T-helper 1 cell (primary cell): ENCODE measurements around the gene AK1.
A peak's percentile ranks its signal among the peaks of the same experiment; 100 is the strongest.

ENCODE experiments used
- DNase-seq, 5 donors: peaks; one replicate each; pipeline ENCODE4 v3.0.0-alpha.2; 2012 to 2020

AK1 gene

DNA sequence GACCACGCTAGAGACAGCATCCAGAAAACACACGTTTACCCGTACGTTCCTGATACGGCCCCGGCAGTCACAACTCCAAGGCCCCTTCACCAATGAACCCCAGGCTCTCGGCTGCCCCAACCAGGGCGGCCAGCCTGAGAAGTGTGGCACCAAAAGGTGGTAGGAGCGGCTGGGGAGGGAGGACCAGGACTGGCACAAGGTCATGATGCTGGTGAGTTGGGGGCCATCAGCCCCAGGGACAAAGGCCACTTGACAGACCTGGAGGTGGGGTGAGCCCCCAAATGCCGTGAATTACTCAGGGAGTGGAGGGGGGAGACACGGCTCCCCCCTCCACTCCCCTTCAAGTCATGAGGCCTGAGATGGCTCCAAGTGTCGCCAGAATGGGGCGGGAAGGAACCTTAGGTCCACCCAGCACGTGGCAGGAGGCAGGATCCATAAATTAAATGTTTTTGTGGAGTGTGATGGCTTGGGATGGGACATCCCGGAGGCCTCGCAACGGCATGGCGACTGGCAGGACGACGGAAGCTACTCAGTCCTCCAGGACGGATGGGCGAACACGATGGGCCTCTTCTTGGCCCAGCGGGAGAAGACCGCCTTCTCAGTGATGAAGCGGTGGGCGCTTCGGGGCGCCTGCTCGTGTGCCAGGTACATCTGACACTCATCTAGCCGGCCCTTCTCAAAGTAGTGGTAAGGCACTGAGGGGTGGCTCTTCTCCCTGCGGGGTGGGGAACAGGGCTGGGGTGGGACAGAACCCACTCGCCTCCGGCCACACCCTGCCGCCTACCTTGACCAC lies 30.6 kb upstream of the AK1 start:
- DNase-seq: no peak

DNA sequence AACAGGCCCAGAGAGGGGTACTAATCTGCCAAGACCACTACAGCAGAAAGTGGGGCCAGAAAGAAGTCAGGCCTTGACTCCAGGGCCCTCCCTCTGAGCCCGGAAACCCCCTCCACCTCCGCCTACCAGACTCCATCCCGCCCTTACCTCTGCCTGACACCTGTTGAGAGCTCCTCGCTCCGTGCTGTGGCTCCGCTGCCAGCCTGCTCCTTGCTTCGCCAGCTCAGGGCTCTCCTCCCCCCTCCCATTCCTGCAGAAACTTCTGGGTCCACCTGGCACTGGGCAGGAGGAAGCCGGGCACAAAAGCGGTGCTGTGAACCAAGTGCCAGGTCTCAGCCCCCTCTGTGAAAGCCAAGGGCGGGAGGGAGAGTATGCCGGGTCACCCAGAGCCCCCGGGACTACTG lies 28.3 kb upstream of the AK1 start:
- peak; percentile 54 to 77 (median 67) for DNase-seq

DNA sequence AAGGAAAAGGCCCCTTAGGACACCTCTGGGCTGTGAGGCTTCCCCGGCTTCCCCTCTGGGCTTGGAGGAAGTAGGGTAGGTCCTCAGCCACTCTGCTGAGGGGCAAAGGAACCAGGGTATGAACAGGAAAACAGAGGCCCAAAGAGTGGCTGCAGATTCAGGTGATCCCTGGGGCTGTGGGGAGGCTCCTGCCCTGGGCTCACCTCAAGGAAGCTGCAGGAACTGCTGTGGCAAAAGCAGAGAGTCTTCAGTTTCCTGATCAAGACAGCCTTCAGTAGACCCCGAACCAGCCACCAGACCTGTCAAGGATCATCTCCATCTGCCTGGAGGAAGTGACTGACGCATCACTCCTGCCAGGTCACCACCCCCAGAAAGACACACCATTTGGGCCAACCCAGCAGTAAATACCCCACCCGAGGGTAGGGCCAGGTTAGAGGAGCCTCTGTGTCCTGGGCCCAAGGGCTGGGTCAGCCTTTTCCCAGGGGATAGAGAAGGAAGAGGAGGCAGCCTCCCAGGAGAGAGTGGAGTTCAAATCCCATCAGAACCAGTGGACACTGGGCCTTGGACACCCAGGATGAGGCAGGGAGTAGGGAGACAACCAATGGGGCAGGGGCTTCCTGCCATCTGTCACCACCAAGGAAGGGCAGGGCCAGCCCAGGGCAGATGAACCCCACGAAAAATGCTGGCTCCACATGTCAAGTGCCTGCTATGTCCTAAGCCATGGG lies 27.7 kb upstream of the AK1 start:
- peak in 4 of 5 donors; percentile 49 to 73 (median 56) for DNase-seq

DNA sequence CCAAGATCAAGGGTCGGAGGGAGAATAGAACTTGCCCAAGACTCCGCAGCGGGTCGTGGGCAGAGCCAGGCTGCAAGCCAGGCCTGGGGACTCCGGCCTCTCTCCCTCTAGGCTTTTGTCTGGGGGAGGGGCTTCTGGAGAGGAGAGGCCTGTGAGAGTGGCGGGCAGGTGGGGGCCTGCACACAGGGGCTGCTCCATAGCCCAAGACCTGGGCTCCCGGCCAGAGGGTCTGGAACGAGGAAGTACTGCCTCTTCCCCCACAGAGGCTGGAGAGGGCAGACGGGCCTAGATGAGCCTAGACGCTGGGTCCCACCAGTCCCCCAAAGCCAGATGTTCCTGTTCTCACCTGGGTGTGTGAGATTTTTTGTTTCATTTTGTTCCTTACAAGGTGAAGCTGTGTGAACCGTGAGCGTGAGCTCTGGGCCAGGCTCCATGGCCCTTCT lies 27.1 kb upstream of the AK1 start:
- no peak for DNase-seq

DNA sequence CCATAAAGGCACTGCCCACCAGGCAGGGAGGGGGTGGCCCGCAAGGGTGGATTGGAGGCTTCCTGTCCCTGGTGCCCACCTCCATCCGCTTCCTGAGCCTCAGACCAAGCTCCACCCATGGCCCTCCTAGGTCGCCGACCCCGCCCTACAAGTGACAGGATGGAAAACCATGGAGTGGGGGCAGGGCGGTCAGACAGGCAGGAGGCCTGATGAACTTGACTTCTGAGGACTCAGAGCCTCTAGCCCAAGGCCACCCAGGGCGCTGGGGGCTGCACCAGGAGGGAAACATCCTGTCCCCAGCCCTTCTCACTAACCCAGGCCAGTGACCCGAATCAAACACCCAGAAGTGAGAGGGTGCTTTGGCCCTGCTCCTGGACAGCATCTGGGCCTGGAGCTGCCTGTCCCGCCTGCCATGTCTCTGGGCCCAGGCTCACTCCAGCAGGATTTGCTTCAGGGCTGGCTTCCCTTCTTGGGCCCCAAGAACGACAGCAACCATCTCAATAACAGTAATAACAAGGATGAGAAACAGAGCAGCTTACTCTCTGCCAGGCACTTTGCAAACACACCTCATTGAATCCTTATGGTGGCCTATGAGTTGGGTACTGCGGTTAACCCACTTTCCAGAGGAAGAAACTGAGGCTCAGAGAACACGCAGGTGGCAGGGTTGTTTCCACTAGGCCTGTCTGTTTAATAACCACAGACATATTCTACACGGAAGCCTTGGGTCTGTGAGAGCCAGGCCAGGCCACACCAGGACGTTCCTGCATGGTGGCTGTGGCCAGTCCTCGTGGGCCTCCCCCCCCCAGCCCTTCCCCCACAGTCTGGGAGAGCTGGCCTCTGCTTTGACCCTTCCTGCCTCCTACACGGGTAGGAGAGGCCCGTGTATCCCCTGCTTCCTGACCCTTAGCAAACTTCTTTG lies 26.3 kb upstream of the AK1 start:
- DNase-seq: peak; percentile 30 to 86 (median 48)

DNA sequence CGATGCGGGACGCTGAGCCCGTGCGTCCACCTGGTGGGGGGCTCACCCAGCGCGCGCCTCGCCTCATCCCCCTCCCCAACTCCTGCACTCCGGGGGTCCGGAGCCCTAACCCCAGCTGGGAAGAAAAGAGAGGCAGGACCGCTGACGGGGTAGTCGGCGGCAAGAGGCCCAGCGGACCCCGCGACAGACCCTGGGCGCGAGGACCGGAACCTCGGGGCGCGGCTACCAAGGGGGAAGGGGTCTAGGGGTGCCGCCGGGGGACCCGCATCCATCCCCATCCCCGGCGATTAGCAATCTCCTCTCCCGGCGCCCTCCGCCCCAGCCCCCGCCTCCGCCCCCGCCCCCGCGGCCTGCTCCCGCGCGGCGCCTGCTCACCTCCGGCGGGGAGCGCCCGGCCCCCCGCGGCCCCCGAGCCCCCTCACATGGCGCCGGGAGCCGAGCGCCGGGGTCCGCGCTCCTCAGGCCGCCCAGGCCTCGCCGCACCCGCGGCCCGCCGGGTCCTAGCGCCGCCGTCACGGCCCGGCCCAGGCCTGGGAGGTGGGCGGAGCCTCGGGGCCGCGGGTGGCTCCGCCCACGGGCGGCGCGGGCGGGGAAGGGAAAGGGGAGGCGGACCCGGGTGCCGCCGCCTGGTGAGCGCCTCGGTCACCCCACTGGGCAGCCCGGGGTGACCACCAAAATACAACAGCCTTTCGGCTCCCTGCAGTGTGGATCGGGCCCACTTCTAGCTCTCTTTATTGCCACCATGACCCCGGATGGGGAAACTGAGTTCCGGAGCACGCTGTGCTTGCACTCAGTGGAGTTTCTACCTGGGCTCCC lies 21.9 kb upstream of the AK1 start, which contains the start of gene ST6GALNAC6:
Gene ST6GALNAC6 (minus strand): TSS at position 476 of the 816 bp plus-strand sequence. CDS start 1,622 bp downstream, outside the sequence.
- DNase-seq: peak; percentile 43 to 74 (median 52)

DNA sequence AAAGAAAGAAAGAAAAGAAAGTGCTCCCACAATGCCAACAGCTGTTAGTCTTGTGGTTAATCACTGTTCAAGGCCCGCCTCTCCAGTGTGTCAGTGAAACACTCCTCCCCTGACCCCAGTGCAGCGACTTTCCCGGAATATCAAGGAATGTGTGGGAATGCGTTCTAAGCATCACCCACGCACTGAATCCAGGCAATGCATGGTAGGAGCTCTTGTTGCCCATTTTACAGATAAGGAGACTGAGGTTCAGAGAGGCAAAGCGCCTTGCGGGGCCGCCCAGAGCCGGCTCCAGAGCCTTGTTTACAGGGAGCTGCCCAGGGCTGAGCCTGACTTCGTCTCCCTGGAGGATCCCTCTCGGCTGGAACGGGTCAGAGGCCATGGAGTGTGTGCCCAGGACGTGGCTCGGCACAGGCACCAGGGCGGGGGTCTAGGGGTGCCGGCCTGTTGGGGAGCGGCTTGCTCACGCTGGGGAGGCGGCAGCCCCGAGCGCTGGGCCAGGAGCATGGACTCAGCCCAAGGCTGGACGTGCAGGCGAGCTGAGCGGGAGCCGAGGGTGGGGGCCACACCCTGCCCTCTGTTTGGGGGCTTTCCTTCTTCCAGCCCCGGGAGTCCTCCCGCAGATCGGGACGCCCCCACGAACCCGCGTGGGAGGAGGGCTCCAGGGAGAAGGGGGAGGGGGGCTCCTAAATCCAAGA lies 21.1 kb upstream of the AK1 start:
- no peak for DNase-seq

DNA sequence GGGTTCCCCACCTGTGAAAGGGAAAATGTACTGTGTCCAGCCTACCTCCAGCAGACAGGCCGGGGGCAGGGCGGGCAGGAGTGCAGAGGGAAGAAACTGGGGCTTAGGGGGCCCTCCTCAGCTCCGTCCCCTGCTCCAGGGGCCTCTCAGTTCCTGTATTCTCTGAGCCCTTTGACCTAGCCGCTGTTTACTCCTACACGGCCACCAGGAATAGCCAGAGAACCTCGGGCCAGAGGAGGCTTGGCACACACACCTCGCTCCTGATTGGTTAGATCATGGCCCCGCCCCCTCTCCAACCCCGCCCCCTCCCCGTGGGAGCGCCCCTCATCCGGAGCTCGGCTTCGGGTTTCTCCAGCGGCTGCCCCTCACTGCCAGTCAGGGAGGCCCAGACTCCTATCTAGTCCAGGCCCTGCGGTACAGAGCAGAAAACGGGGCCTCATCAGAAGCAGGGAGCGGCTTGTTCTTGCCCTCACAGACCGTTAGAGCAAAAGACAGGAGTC lies 19.8 kb upstream of the AK1 start:
- no peak for DNase-seq

DNA sequence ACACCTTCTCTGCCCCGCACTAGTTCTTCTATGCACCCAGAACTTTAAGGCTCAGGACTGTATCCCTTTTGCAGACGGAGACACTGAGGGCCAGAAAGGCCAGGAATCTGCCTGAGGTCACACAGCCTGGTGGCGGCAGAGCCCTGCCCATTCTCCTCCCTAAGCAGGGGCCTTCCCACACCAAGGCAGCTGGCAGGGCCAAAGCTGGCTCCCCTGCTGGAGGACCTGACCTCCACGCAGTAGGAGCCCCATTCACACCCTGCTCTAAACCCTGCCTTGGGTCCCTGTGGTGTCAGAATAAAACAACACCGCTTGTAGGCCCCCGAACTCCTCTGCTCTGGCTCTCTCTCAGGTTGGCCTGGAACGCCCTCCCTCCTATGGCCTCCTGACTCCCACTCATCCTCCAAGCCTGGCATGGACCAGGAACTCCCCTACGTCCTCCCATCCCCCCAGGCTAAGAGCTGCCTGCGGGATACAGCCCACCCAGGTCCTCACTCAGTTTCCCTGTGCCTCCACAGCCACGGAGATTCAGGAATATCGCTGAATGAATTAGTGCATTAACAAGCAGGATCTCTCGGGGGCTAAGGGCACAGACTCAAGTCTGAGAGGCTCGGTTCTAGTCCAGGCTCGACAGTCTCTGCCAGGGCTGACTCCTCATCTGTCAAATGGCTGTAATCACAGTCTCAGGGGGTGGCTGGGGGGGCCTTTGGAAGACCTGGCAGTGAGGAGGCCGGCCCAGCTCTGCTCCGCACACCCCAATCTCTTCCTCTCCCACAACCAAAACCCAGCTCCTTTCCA lies 19.1 kb upstream of the AK1 start:
- no peak for DNase-seq

DNA sequence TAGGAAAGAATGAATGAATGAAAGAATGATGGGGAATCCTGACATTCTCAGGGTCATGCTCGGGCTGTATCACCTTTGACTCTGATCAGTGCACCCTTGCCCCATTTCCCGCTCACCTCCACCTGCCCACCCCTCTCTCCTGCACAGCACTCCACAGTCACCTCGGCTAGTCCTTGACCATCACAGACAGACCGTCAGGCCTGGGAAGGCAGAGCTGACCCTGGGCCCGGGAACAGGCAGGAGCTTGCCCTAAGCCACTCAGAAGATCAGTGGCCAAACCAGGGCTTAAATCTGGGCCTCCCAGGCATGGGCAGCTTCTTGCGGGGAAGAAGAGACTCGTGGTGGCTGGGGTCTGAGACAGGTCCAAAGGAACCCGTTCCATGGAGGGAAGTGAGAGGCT lies 18.3 kb upstream of the AK1 start:
- no peak for DNase-seq

DNA sequence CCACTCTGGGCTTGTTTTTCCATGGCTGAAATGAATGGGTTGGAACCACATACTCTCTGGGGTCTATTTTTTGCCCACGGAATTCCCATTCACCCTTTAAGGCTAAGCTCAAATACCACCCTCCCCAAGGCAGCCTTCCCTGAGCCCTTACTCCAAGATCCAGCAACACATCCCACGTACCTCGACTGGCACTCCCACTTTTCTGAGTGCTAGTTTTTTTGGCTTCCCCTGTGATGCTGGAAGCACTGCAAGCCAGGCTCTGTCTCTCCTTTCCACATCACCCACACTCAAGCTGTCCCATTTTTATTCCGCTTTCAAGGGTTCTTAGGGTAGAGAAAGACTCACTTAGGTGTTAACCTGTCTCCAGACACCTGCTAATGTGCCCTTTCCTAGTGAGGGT lies 15.9 kb upstream of the AK1 start:
- DNase-seq: no peak

DNA sequence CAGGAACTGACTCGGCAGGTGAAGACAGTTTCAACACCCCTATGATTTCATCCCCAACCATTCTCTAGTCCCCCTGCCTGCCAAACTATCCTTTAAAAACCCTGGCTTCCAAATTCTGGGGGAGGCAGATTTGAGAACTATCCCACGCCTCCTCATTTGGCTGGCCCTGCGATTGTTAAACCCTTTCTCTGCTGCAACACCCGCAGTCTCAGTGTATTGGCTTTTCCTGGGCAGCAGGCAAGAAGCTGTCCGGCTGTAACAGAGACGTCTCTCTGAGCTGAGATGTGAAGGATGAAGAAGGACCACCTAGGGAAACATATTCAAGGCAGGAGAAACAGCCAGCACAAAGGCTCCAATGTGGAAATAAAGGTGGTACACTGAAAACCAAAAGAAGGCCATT lies 15.4 kb upstream of the AK1 start:
- no peak for DNase-seq

DNA sequence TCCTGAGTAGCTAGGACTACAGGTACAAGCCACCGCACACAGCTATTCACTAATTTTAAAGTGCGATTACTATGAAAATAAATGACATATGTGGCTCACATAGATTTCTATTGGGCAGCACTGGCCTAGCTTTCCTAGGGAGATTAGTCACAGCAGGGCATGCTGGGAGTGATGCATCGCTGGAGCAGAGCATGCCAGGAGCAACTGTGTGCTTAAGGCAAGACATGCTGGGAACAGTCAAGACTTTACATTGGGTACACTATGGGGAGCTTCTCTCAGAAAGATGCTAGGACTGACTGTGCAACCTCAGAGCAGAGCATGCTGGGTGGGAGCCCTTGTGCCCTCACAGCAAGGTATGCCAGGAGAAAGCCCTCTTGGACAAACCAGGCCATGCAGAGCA lies 12.6 kb upstream of the AK1 start:
- no peak for DNase-seq

DNA sequence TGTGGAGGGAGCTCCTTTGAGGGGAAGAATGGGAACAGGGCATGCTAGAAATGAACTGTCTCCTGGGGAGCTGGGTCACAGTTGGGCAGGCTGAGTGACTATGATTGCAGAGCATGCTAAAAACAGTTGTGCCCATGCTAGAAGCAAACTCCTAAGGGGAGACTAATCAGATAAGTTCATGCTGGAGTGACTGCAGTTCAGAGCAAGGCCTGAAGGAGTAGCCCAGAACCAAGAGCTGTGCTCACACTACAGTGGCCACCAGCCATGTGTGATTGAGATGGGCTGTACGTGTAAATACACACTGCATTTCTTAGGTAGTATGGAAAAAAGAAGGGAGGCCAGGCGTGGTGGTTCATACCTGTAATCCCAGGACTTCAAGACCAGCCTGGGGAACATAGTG lies 10.3 kb upstream of the AK1 start:
- no peak for DNase-seq

DNA sequence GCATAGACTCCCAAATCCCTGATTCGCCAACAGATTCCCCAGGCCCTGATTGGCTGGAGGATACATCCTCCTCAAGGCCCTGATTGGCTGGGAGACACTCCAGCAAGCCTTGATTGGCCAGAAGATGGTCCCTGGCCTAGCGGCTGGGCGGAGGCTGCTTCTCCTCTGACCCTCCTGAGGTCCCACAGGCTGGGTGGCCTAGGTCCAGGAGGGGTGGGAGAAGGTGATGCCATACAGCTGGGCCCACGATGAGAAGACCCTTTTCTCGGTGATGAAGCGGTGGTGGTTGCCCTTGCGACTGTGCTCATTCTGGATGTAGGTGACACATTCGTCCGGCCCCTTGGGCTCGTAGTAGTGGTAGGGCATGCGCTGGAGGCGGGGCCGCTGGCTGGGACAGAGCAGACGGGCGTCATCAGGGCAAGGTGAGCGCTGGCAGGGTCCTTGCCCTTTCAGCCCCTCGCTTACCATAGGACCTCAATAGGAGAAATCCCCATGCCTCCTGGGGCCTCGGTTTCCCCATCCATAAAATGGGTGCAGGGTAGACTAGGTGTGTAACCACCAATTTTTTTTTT lies 9.0 kb upstream of the AK1 start:
- DNase-seq: no peak

DNA sequence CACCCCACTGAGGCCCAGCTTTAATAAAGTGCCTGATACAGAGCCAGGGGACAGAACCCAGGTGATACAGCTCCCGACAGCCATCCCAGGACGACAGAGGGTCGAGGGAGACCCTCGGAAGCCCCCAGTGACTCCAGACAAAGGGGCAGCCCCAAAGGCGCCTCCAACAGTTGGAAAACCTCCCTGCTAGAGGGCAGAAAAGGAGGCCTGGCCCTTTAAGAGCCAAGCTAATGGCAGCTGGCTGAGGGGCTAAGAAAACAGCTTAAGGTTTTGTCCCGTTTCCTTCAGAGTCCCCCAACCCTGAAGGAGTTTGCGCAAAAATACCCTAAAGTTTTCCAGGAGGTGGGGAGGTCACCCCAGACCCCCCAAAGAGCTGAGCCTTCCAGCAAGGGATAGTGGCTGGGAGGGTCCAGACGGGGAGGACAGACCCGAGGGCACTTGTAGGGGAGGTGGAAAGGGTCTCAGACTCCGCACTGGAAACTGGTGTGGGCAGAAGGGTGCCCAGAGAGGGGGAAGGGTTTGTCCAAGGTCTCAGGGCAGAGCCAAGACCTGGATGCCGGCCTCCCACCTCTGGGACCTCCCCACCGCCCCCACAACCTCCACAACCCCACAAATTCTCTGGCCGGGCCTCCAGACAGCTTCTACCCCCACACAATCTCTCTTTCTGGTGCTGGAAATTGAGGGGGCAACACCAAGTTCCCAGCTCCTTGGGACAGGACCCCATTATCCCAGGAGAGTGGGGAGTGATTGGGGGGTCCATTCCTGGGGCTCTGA lies 8.2 kb upstream of the AK1 start:
- no peak for DNase-seq

DNA sequence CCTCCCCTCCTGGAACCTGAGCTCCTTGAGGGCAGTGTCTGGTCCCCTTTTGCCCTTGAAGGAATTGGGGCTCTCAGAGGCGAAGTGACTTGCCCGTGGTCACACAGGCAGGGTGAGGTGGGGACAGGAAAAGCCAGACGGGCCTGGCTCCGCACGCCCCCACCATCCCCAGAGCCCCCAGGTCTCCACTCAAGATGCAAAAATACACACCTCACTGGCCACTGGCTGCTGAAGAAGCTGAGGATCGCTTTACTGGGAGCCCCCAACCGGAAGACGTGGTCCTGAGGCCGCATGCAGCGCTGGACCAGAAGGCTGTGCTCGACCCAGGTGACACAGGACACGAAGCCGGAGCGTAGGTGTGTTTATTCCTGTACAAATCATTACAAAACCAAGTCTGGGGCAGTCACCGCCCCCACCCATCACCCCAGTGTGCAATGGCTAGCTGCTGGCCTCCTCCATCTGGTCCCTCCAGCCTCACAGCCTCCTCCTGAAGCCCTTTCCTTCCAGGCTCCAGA lies 7.6 kb upstream of the AK1 start:
- no peak for DNase-seq

DNA sequence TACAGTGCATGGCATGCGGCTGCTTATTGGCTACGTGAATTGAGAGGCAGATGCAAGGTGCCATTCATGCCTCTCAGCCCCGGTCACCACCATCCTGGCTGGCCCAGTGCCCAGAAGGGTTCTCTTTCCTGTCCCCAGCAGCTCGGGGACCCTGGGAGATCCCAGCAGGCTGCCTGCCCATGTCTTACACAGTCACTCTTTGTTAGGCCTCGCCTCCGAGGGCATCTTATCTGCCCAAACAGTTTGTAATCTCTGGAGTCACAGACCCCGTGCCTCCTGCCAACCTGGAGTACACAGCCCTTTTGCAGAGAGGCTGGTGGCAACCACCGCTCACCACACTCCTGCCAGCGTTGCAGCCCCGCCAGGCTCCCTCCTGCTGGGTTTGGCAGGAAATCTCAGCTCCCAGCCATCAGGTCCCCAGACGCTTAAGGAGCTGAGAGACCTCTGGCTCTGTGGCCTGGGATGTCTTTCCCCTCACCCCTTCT lies 7.0 kb upstream of the AK1 start:
- no peak for DNase-seq

DNA sequence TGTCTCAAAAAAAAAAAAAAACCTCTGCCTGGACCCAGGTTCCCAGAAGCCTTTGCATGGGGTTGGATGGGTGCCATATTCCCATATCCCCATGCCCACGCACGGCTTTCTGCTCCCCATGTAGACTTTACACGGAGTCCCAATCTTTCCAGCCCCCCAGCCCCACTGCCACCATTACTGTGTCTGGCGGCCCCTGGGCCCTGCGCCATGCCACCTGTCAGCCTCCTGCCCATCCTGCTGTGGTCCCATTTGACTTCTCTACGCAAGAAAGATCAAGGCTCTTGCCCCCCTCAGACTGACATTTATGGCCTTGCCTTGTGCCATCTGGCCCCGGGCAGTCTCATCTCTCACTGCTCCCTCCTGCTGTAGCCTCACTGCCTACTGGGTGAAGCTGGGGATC lies 6.5 kb upstream of the AK1 start:
- no peak for DNase-seq
